ENCODE measurements around the gene MTOR.
"Not testable (repeated sequence)": the region's sequence is repeated elsewhere in the genome, so short reads cannot be mapped to it uniquely, and the experiment has no call there.

- TF ChIP-seq, protein P1, sequence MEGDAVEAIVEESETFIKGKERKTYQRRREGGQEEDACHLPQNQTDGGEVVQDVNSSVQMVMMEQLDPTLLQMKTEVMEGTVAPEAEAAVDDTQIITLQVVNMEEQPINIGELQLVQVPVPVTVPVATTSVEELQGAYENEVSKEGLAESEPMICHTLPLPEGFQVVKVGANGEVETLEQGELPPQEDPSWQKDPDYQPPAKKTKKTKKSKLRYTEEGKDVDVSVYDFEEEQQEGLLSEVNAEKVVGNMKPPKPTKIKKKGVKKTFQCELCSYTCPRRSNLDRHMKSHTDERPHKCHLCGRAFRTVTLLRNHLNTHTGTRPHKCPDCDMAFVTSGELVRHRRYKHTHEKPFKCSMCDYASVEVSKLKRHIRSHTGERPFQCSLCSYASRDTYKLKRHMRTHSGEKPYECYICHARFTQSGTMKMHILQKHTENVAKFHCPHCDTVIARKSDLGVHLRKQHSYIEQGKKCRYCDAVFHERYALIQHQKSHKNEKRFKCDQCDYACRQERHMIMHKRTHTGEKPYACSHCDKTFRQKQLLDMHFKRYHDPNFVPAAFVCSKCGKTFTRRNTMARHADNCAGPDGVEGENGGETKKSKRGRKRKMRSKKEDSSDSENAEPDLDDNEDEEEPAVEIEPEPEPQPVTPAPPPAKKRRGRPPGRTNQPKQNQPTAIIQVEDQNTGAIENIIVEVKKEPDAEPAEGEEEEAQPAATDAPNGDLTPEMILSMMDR (IDR thresholded peaks at IDR 0.05), result not testable (repeated sequence)
- not testable (repeated sequence) for TF ChIP-seq EZH2 (IDR thresholded peaks at IDR 0.05; ENCODE audit: borderline replicate concordance, insufficient read depth, low read depth, low read length, poor library complexity, severe bottlenecking)
Measured at GRCh38 chr1:11166744-11167143, 95.6 kb downstream of the MTOR start.
